ENCODE data around the gene GRAP2. TPM values are rescaled to one million over a fixed set of nuclear protein-coding genes. Genes with fewer than 3 reads are reported as not detected.
"Not testable (repeated sequence)": the region's sequence is repeated elsewhere in the genome, so short reads cannot be mapped to it uniquely, and the experiment has no call there.

The GRAP2 gene
- total RNA-seq, 2 experiments from 2014 or later: 183 to 257 TPM

DNA sequence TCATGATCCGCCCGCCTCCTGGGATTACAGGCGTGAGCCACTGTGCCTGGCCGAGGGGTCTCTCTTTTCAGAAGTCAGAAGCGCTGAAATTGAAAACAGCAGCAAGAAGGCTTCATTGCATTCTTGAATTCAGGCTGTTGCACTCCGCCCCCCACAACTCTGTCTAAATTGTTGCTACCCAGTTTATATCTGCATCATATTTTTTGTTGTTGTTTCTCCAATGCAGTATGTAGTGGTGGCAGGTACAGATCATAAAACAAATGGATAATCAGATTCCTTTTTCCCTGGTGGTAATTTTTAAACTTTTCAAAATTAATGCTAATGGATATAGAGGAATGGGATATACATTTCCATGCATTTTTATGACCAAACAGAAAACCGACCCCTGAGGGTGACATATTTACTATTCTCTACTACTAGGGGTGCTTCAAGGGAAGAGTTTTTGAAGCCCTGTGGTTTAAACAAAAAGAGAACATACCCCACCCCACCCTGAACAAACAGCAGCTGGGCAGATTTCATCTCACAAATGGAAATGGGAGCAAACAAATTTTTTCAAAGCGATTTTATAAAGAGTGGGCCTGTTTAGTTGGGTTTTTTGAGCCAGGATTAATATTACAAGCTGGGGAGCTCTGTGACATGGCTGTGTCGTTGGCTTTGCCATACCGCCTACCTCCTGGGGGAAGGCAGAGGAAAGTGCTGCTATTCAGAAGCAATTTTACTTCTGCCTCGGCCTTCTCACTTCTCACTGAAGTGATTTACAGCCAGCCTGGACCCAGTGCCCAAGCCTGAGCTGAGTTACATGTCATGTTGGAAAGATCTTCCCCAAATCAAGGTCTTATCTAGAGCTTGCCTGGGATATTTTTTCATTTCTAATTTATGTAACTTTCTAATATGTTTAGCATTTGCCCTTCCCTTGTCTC lies 43.3 kb downstream of the GRAP2 start:
- CTCF ChIA-PET: interaction anchor here (0.7 to 3.8 kb wide), 10 partner anchors 11 to 413 kb away, joined by 3 to 28 read pairs (median 4); partner anchors contain the start of gene RPS19BP1
- H3K9me3 Mint-ChIP-seq (ENCODE audit: low read depth): no peaks in the 10 kb centered on the region
- H3K36me3 Mint-ChIP-seq: peaks cover 49% of the 10 kb centered on the region
- peak overlapping the region; percentile 69 for H3K27ac Mint-ChIP-seq
- H3K27me3 Mint-ChIP-seq: no peaks in the 10 kb centered on the region
- H3K4me3 Mint-ChIP-seq: peak overlapping the region; percentile 33
- DNase-seq (no peak), ATAC-seq (no peak)
- H3K4me1 Mint-ChIP-seq: peaks cover 88% of the 10 kb centered on the region

DNA sequence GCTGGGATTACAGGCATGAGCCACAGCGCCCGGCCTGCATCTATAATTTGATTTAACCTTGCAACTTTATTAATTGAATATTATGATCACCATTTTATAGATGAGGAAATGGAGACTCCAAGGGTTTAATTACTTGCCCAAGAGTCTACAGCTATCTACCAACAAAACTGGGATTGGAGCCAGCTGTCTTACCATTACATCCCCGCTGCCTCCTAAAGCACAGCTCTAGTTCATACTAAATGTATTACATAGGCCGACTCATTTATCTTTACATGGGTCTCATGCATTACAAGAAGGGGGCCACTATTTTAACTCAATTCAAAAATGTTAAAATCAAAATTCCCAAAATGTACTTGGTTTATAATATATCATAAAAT lies 45.2 kb downstream of the GRAP2 start:
- CTCF ChIA-PET: no interaction called here
- Mint-ChIP-seq H3K36me3 (peaks cover 56% of the 10 kb centered on the region), H3K4me3 (no peak overlapping the region), H3K27me3 (no peaks in the 10 kb centered on the region), H3K27ac (no peak overlapping the region), H3K9me3 (ENCODE audit: low read depth) (no peaks in the 10 kb centered on the region), H3K4me1 (peaks cover 90% of the 10 kb centered on the region)
- no peak for DNase-seq
- no peak for ATAC-seq

DNA sequence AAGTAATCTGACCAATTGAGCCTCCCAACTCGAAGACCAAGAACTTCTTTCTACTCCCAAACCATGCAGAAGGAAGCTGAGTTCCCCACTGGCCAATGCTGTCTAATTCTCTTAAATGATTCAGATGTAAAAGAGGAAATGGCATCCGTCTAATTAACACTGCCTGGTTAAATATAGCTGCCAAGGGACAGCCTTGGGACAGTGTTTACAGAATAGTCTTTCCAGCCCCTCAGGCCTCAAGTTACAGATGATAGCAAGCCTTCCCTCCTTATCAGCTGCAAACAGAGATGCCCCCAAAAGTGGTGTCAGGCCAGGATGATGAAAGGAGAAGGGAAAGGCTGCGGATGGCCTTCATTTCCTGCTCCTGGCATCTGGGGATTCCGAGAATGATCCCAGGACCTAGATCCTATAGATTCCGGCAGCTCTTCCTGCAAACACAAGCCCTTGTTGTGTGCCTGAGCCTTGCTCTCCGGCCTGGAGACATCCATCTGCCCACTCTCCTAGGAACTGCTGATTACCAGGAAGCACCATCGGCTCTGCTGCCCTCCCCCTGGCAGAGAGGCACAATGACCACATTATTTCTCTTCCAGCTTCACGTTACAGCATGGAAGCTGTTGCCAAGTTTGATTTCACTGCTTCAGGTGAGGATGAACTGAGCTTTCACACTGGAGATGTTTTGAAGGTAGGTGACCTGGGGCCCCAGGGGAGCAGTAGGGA lies 45.8 kb downstream of the GRAP2 start:
- Mint-ChIP-seq H3K27me3 (no peaks in the 10 kb centered on the region), H3K4me3 (no peak overlapping the region), H3K27ac (peak overlapping the region; percentile 26), H3K9me3 (ENCODE audit: low read depth) (no peaks in the 10 kb centered on the region), H3K36me3 (peaks cover 59% of the 10 kb centered on the region), H3K4me1 (peaks cover 92% of the 10 kb centered on the region)
- DNase-seq (no peak), ATAC-seq (no peak)
- CTCF ChIA-PET: interaction anchor here (1.0 kb wide), 1 partner anchor 78 kb away, joined by 3 read pairs; no protein-coding TSS in a partner anchor

DNA sequence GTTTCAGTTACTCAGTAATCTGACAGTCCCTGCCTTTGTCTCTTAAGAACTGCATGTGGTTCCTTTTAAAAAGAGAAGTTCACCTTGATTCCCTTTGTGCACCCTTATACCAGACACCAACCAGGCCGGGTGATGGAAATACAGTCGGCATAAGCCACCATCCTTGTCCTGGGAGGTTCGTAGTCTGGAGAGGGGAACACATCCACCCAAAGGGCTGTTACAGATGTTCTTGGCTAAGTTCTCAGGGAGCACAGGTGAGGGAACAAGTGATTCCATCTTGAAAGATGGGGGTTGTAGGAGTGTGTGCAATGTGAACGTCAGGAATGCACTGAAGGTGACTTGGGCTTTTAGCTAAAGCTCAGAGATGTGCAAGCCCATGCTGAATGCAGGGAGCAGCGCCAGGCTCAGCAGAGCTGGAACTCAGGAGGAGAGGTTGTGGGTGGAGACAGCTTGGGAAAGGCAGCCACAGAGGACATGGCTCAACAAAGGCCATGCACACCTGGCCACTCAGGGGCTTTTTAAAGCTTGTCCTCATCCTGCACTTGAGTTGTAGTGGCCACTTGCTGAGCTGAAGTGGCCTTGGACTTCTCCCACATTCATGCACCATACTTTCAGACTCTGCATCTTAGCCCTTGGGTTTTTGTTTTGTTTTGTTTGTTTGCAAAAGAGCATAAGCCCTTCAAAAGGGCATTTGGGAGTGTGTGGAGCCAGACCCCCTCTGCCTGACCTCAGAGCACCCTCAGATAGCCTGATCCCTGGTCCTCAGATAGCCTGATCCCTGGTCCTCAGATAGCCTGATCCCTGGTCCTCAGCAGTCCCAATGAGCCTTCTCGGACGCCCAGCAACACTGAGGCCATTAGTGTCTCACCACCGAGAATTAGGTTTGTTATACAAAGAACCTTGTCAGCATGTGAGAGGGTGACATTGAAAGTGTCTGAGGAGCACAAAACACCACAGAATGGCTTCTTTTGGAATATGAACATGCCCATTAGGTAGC lies 46.6 kb downstream of the GRAP2 start:
- Mint-ChIP-seq H3K9me3 (ENCODE audit: low read depth) (no peaks in the 10 kb centered on the region), H3K27ac (peak overlapping the region; percentile 26), H3K4me3 (no peak overlapping the region), H3K4me1 (peaks cover 92% of the 10 kb centered on the region), H3K27me3 (no peaks in the 10 kb centered on the region), H3K36me3 (peaks cover 66% of the 10 kb centered on the region)
- DNase-seq: no peak
- no peak for ATAC-seq
- CTCF ChIA-PET: interaction anchor here (0.5 to 1.0 kb wide), 3 partner anchors 8 to 77 kb away, joined by 3 to 4 read pairs (median 3); no protein-coding TSS in a partner anchor

DNA sequence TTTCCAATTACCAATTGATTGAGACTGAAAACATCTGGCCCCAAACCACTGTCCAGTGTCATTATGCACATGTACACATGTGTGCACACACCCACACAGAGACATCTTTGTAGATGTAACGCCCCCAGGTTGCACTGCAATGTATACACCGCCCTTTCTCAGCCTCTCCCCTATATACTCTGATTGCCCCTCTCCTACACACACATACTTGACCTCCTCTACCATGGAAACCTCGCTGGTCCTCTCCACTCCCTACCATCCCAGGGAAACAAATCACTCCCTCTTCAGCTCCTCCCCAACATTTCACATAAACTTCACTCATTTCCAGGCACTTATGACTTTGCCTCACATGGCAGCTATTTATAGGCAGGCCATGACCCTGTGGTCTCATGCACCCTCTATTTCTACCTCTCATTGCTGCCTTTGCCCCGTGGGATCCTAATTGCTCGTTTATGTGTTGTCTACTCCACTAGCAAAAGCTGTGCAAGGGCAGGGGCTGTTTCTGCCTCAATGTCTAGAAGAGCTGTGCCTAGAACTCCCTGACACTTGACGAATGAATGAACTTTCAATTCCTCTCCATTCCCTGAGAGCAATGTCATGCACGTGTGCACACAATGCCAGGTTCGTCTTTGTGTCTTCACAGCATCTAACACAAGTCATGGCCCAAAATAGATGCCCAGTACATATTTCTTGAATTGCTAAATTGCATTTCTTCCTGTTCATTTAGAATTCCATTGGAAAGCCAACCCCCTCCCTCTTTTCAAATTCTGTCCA lies 49.3 kb downstream of the GRAP2 start:
- Mint-ChIP-seq H3K4me3 (no peak overlapping the region), H3K36me3 (peaks cover 78% of the 10 kb centered on the region), H3K4me1 (peaks cover 91% of the 10 kb centered on the region), H3K27me3 (no peaks in the 10 kb centered on the region), H3K27ac (peak overlapping the region; percentile 2), H3K9me3 (ENCODE audit: low read depth) (no peaks in the 10 kb centered on the region)
- no peak for ATAC-seq
- CTCF ChIA-PET: interaction anchor here (1.0 to 3.0 kb wide), 2 partner anchors 17 kb away, joined by 3 to 9 read pairs; no protein-coding TSS in a partner anchor
- no peak for DNase-seq

DNA sequence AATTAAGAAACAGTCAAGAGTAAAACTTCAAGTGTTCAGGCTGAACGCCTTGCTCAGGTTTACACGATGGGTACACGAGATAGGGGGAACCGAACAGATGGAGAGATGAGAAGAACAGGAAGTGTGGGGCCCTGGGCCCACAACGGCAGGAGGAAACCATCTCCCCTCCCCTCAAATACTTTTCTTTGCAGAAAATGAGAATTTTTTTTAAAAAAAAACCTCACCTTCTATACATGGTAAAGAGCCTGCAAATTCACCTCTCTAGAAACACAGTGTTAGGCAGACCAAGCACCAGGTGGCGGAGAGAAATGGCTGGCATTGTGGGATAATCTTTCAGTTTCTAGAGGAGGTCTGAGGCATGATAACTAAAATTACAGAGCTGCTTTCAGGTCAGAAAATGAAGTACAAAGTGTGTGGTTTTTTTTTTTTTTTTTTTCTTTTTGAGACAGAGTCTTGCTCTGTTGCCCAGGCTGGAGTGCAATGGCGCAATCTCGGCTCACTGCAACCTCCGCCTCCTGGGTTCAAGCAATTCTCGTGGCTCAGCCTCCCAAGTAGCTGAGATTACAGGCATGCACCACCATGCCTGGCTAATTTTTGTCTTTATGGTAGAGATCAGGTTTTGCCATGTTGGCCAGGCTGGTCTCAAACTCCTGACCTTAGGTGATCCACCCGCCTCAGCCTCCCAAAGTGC lies 50.9 kb downstream of the GRAP2 start:
- peak overlapping the region; percentile 30 for H3K27ac Mint-ChIP-seq
- not testable (repeated sequence) for H3K9me3 Mint-ChIP-seq (ENCODE audit: low read depth); H3K27me3 Mint-ChIP-seq; DNase-seq
- ATAC-seq: peak; percentile 48
- H3K36me3 Mint-ChIP-seq: peaks cover 84% of the 10 kb centered on the region
- H3K4me1 Mint-ChIP-seq: peaks cover 93% of the 10 kb centered on the region
- H3K4me3 Mint-ChIP-seq: peak overlapping the region; percentile 14
- CTCF ChIA-PET: interaction anchor here (1.0 to 3.1 kb wide), 8 partner anchors 10 to 73 kb away, joined by 3 to 12 read pairs (median 4); no protein-coding TSS in a partner anchor

DNA sequence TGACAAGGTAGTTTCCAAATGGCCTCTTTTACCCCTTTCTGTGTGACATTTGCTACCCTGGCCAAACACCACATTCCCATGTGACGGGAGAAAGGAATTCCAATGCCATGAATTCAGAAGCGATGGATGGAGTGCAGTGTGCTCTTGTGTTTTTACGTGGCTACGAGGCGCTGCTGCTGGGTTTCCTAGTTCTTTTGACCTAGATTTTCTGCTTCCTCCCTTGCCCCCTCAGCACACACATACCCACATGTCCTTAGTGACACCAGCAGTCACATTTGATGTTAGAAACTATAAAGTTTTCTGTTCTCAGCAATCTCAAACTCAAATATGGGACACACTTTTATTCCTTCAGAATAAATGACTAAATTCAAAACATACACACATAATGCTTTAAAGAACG lies 51.5 kb downstream of the GRAP2 start:
- H3K27ac Mint-ChIP-seq: peak overlapping the region; percentile 30
- CTCF ChIA-PET: interaction anchor here (1.1 to 3.1 kb wide), 7 partner anchors 9 to 72 kb away, joined by 3 to 12 read pairs (median 4); no protein-coding TSS in a partner anchor
- no peaks in the 10 kb centered on the region for H3K27me3 Mint-ChIP-seq
- H3K4me1 Mint-ChIP-seq: peaks cover 93% of the 10 kb centered on the region
- ATAC-seq (no peak), DNase-seq (no peak)
- H3K4me3 Mint-ChIP-seq: no peak overlapping the region
- peaks cover 85% of the 10 kb centered on the region for H3K36me3 Mint-ChIP-seq
- H3K9me3 Mint-ChIP-seq (ENCODE audit: low read depth): no peaks in the 10 kb centered on the region

DNA sequence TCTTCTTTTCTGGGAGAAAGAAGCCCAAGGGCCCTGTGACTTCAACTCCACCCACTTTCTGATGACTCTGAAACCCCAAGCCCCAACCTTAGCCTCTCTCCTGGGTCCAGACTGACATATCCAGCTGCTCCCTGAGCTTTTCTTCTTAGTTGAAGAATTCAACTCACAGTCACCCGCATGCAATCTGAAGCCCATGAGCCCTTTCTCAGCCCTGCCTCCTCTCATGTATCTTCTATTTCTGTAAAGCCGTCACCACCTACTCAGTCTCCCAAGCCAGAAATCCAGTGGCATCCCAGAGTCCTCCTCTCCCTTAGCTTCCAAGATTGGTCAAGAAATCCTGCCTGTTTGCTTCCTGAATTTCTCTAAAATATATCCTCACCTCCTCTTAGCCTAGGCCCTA lies 52.2 kb downstream of the GRAP2 start:
- no peaks in the 10 kb centered on the region for H3K9me3 Mint-ChIP-seq (ENCODE audit: low read depth)
- ATAC-seq (no peak), DNase-seq (no peak)
- CTCF ChIA-PET: interaction anchor here (0.6 to 3.1 kb wide), 4 partner anchors 10 to 1958 kb away, joined by 3 to 12 read pairs (median 7); no protein-coding TSS in a partner anchor
- peak overlapping the region; percentile 39 for H3K27ac Mint-ChIP-seq
- peaks cover 92% of the 10 kb centered on the region for H3K4me1 Mint-ChIP-seq
- H3K27me3 Mint-ChIP-seq: no peaks in the 10 kb centered on the region
- no peak overlapping the region for H3K4me3 Mint-ChIP-seq
- peaks cover 86% of the 10 kb centered on the region for H3K36me3 Mint-ChIP-seq

DNA sequence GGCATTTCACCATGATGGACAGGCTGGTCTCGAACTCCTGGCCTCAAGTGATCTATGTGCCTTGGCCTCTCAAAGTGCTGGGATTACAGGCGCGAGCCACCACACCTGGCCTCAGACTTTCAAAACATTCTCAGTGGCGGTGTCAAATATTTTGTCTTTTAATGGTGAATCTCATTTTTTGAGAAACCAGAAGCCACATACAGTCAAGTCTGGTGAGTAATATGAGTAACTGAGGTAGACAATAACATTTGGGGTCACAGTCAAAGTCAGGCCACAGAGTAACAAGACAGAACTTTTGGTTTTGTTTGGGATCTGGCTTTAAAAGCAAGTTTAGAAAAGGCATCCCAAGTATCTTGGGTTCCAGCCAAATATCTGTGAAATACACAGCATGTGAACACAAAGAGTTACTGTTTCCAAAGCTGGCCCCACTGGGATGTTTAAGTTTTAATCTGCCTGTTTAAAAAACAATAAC lies 53.7 kb downstream of the GRAP2 start:
- ATAC-seq: peak; percentile 48
- Mint-ChIP-seq H3K27ac (peak overlapping the region; percentile 26), H3K4me3 (no peak overlapping the region), H3K27me3 (no peaks in the 10 kb centered on the region), H3K9me3 (ENCODE audit: low read depth) (no peaks in the 10 kb centered on the region), H3K36me3 (peaks cover 86% of the 10 kb centered on the region), H3K4me1 (peaks cover 93% of the 10 kb centered on the region)
- CTCF ChIA-PET: interaction anchor here (2.2 kb wide), 1 partner anchor 31 kb away, joined by 5 read pairs; no protein-coding TSS in a partner anchor
- DNase-seq: no peak

DNA sequence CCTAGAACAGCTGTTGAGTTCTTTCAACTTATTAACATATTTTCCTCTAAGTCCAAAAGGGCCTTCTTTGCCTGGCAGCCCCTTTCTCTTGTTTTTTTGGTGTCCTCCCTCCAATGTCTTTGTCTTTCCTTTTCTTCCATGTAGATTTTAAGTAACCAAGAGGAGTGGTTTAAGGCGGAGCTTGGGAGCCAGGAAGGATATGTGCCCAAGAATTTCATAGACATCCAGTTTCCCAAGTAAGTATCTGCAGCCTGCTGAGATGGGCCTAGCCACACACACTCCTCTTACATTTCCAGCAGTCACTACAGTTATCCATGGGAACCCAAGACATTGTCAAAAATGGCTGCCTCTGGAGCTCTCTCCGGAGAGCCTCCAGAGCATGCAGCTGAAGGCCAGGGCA lies 54.8 kb downstream of the GRAP2 start:
- Mint-ChIP-seq H3K9me3 (ENCODE audit: low read depth) (no peaks in the 10 kb centered on the region), H3K27ac (peak overlapping the region; percentile 6), H3K36me3 (peaks cover 86% of the 10 kb centered on the region), H3K27me3 (no peaks in the 10 kb centered on the region), H3K4me1 (peaks cover 93% of the 10 kb centered on the region), H3K4me3 (no peak overlapping the region)
- CTCF ChIA-PET: interaction anchor here (0.7 to 3.8 kb wide), 3 partner anchors 8 to 32 kb away, joined by 3 to 15 read pairs (median 5); no protein-coding TSS in a partner anchor
- ATAC-seq: no peak
- DNase-seq: no peak

DNA sequence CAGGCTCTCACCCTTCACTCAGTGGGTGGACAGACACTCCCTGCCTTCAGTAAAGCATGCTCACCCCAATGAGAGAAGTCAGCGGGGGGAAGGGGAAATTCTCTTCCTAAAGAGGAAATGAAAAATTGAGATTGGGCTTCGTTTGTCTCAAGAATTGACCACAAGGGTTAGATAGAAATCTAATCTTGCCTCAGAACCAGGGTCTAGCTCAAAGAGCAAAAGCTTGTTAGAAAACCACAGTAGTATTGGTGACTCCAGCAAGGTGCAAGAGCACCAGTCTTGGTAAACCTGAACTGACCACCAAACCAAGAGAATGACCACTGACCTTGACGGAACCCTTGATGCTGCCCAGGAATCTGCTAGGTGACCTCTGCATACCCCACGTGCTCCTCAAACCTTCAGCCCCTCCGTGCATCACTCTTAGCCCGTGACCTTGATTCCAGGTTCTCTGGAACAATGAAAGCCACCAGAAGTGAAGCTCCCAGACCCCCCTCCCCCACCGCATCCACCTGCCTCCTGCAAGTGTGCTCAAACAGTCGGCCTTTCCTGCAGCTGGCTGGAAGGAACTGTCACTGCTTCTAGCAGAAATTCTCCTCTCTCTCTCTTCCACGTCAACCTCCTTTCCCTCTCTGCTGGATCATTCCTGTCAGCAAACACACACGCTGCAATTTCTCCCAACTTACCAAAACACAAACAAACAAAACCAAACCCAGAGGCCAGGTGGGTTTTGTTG lies 56.2 kb downstream of the GRAP2 start:
- DNase-seq (no peak), ATAC-seq (no peak)
- H3K36me3 Mint-ChIP-seq: peaks cover 86% of the 10 kb centered on the region
- H3K9me3 Mint-ChIP-seq (ENCODE audit: low read depth): no peaks in the 10 kb centered on the region
- no peaks in the 10 kb centered on the region for H3K27me3 Mint-ChIP-seq
- H3K4me1 Mint-ChIP-seq: peaks cover 91% of the 10 kb centered on the region
- CTCF ChIA-PET: interaction anchor here (1.3 to 3.8 kb wide), 4 partner anchors 9 to 67 kb away, joined by 3 to 15 read pairs (median 4); no protein-coding TSS in a partner anchor
- H3K27ac Mint-ChIP-seq: peak overlapping the region; percentile 30
- no peak overlapping the region for H3K4me3 Mint-ChIP-seq

All from activated CD8-positive, alpha-beta memory T cell treated with anti-CD3 and anti-CD28 coated beads, Interleukin-2, amount 10 ng/mL, durations not matched to agents 7 days and 5 days (primary cell).